ENCODE results near the gene MTOR. TPM values are rescaled to one million over a fixed set of nuclear protein-coding genes. Genes with fewer than 3 reads are reported as not detected.
"Not testable (repeated sequence)": the region's sequence is repeated elsewhere in the genome, so short reads cannot be mapped to it uniquely, and the experiment has no call there.

The MTOR gene
- polyA plus RNA-seq, 4 donors = 11.3 to 22.9 (median 17.7) TPM

DNA sequence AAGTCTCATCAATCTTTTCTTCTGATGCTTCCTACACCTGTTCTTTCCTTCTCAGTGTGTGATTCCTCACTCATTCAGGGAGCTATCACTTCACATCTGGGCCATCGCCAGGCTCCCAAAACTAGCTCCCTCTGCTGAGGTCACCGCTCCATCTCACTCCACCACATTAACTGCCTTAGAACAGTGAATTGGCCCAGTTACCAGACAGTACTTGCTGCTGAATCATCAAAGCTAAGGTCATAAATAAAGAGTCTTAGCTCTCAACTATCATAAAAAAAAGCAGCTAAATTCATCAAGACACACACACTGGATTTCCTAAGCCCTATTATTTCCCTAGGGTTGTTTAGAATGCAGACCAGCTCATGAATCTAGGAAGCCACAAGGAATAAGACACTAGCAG is 183.7 kb downstream of the MTOR start:
- Histone ChIP-seq H3K4me1 (ENCODE audit: control insufficient read depth in 3 of 3, insufficient read depth in 2 of 3, low read depth in 1 of 3, low read length in 2 of 3) (no peaks in the 10 kb centered on the region), H3K27me3 (ENCODE audit: control insufficient read depth in 3 of 3, insufficient read depth in 3 of 3, low read length in 3 of 3) (no peaks in the 10 kb centered on the region), H3K27ac (ENCODE audit: low read depth in 1 of 3, low read length in 2 of 3) (no peak overlapping the region), H3K4me3 (ENCODE audit: low read depth in 1 of 3, low read length in 3 of 3) (no peak overlapping the region), H3K9me3 (ENCODE audit: control insufficient read depth in 2 of 2, insufficient read depth in 1 of 2, low read depth in 1 of 2, low read length in 1 of 2) (no peaks in the 10 kb centered on the region), H3K36me3 (ENCODE audit: control insufficient read depth in 3 of 3, insufficient read depth in 2 of 3, low read depth in 1 of 3, low read length in 3 of 3) (peaks cover 29 to 74% (median 30%) of the 10 kb centered on the region in 3 donors)
- no peak for DNase-seq
- FAIRE-seq = no peak
- 88 to 100% (median 99%) methylated on average over 2 of the region's 2 CpGs for WGBS, 3 donors

DNA sequence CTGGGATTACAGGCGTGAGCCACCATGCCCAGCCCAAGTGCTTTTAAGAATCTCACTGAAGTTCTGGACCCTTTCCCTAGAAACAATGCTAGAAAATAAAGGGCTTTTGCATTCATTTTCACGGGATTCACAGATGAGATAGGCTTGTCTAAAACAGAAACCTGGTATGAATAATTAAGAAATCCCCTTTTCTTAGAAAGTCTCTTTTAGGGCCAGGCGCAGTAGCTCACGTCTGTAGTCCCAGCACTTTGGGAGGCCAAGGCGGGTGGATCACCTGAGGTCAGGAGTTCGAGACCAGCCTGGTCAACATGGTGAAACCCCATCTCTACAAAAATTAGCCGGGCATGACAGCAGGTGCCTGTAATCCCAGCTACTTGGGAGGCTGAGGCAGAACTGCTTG is 189.0 kb downstream of the MTOR start:
- not testable (repeated sequence) for H3K27ac ChIP-seq (ENCODE audit: low read depth in 1 of 3, low read length in 2 of 3); FAIRE-seq; DNase-seq; H3K4me3 ChIP-seq (ENCODE audit: low read depth in 1 of 3, low read length in 3 of 3); H3K4me1 ChIP-seq (ENCODE audit: control insufficient read depth in 3 of 3, insufficient read depth in 2 of 3, low read depth in 1 of 3, low read length in 2 of 3); H3K9me3 ChIP-seq (ENCODE audit: control insufficient read depth in 2 of 2, insufficient read depth in 1 of 2, low read depth in 1 of 2, low read length in 1 of 2); H3K27me3 ChIP-seq (ENCODE audit: control insufficient read depth in 3 of 3, insufficient read depth in 3 of 3, low read length in 3 of 3)
- H3K36me3 ChIP-seq (ENCODE audit: control insufficient read depth in 3 of 3, insufficient read depth in 2 of 3, low read depth in 1 of 3, low read length in 3 of 3) = peaks cover 17 to 78% (median 42%) of the 10 kb centered on the region in 3 donors
- WGBS, 3 donors = 81 to 89% (median 87%) methylated on average over 7 of the region's 7 CpGs

DNA sequence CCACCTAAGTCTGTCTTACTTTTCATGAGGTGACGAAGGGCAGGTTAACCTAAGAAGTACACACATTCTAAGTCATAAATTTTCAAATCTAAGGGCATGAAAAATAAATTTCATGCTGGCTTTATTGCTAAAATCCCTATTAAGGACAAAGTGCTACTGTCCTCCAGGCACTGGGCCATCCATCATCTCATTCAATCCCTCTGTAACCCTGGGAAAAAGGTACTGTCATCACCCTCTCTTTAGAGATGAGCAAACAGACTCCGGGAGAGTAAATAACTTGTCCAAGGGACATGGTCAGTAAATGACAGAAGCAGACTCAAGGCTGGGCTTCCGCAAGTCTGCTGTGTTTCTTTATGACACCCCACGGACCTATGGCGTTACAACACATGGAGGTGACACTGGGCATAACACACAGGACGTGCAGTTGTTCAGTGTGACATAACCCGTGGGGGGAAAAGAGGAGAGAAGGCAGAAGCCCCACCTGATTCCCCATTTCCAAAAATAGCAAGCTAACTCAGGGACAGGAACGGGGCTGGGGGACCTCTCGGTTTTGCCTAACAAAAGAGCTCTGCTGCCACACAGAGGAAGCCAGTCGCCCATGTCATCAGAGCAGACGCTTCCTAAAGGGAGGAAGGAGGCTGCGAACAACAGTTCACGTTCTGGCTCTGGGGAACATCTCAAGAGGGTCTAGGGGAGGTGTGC is 190.0 kb downstream of the MTOR start:
- Histone ChIP-seq H3K4me3 (ENCODE audit: low read depth in 1 of 3, low read length in 3 of 3) (no peak overlapping the region), H3K27ac (ENCODE audit: low read depth in 1 of 3, low read length in 2 of 3) (no peak overlapping the region), H3K27me3 (ENCODE audit: control insufficient read depth in 3 of 3, insufficient read depth in 3 of 3, low read length in 3 of 3) (no peaks in the 10 kb centered on the region), H3K9me3 (ENCODE audit: control insufficient read depth in 2 of 2, insufficient read depth in 1 of 2, low read depth in 1 of 2, low read length in 1 of 2) (no peaks in the 10 kb centered on the region), H3K36me3 (ENCODE audit: control insufficient read depth in 3 of 3, insufficient read depth in 2 of 3, low read depth in 1 of 3, low read length in 3 of 3) (peaks cover 22 to 82% (median 43%) of the 10 kb centered on the region in 3 donors), H3K4me1 (ENCODE audit: control insufficient read depth in 3 of 3, insufficient read depth in 2 of 3, low read depth in 1 of 3, low read length in 2 of 3) (no peaks in the 10 kb centered on the region)
- 62 to 78% (median 73%) methylated on average over 13 of the region's 13 CpGs for WGBS, 3 donors
- FAIRE-seq (no peak), DNase-seq (no peak)

DNA sequence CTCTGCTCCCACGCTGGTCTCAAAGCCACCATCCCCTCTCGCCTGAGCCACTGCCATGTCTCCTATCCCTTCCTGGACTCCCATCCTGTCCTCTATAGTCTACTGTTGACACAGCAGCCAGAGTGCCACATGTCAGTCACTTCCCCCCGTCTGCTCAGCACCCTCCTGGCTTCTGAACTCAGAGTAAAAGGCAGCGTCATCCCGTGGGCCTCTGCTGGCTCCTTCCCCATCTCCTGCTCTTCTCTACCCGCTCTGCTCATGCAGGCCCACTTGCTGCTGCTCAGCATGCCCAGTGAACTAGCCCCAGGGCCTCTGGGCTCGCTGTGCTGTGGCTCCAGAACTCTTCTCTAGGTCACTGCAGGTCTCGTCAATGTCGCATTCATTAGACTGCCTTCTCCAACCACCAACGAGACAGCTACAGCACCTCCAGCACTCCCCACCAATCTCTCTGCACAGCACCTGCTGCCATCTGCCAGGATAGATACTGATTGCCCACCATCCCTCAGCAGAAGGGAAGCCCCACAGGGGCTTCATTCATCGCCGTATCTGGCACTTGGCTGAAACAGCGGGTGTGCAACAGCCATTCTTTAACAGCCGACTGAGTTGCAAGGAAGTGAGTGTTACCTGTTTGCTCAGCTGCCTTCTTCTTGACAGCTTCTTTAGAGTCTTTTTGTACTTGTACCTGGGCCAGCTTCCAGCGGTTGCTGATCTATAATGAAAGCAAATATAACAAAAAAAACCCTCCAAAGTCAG is 190.7 kb downstream of the MTOR start:
- FAIRE-seq (no peak), DNase-seq (no peak)
- Histone ChIP-seq H3K4me3 (ENCODE audit: low read depth in 1 of 3, low read length in 3 of 3) (no peak overlapping the region), H3K4me1 (ENCODE audit: control insufficient read depth in 3 of 3, insufficient read depth in 2 of 3, low read depth in 1 of 3, low read length in 2 of 3) (no peaks in the 10 kb centered on the region), H3K9me3 (ENCODE audit: control insufficient read depth in 2 of 2, insufficient read depth in 1 of 2, low read depth in 1 of 2, low read length in 1 of 2) (no peaks in the 10 kb centered on the region), H3K27ac (ENCODE audit: low read depth in 1 of 3, low read length in 2 of 3) (no peak overlapping the region), H3K36me3 (ENCODE audit: control insufficient read depth in 3 of 3, insufficient read depth in 2 of 3, low read depth in 1 of 3, low read length in 3 of 3) (peaks cover 24 to 79% (median 41%) of the 10 kb centered on the region in 3 donors), H3K27me3 (ENCODE audit: control insufficient read depth in 3 of 3, insufficient read depth in 3 of 3, low read length in 3 of 3) (no peaks in the 10 kb centered on the region)
- 63 to 82% (median 64%) methylated on average over 15 of the region's 15 CpGs for WGBS, 3 donors

- DNase-seq (no peak), FAIRE-seq (no peak)
- H3K36me3 ChIP-seq (ENCODE audit: control insufficient read depth in 3 of 3, insufficient read depth in 2 of 3, low read depth in 1 of 3, low read length in 3 of 3) = peaks cover 28 to 79% (median 37%) of the 10 kb centered on the region in 3 donors
- no peaks in the 10 kb centered on the region for H3K4me1 ChIP-seq (ENCODE audit: control insufficient read depth in 3 of 3, insufficient read depth in 2 of 3, low read depth in 1 of 3, low read length in 2 of 3)
- 89 to 94% (median 89%) methylated on average over 10 to 11 of the region's 11 CpGs for WGBS, 3 donors
- H3K4me3 ChIP-seq (ENCODE audit: low read depth in 1 of 3, low read length in 3 of 3) = no peak overlapping the region
- no peak overlapping the region for H3K27ac ChIP-seq (ENCODE audit: low read depth in 1 of 3, low read length in 2 of 3)
- H3K27me3 ChIP-seq (ENCODE audit: control insufficient read depth in 3 of 3, insufficient read depth in 3 of 3, low read length in 3 of 3) = no peaks in the 10 kb centered on the region
- H3K9me3 ChIP-seq (ENCODE audit: control insufficient read depth in 2 of 2, insufficient read depth in 1 of 2, low read depth in 1 of 2, low read length in 1 of 2) = no peaks in the 10 kb centered on the region
Measured at GRCh38 chr1:11070876-11071275, 191.5 kb downstream of the MTOR start.

- Histone ChIP-seq H3K4me3 (ENCODE audit: low read depth in 1 of 3, low read length in 3 of 3) (no peak overlapping the region), H3K9me3 (ENCODE audit: control insufficient read depth in 2 of 2, insufficient read depth in 1 of 2, low read depth in 1 of 2, low read length in 1 of 2) (peaks cover 0 to 2% of the 10 kb centered on the region in 2 donors), H3K36me3 (ENCODE audit: control insufficient read depth in 3 of 3, insufficient read depth in 2 of 3, low read depth in 1 of 3, low read length in 3 of 3) (peaks cover 21 to 77% (median 39%) of the 10 kb centered on the region in 3 donors), H3K27me3 (ENCODE audit: control insufficient read depth in 3 of 3, insufficient read depth in 3 of 3, low read length in 3 of 3) (no peaks in the 10 kb centered on the region), H3K27ac (ENCODE audit: low read depth in 1 of 3, low read length in 2 of 3) (no peak overlapping the region), H3K4me1 (ENCODE audit: control insufficient read depth in 3 of 3, insufficient read depth in 2 of 3, low read depth in 1 of 3, low read length in 2 of 3) (no peaks in the 10 kb centered on the region)
- no peak for FAIRE-seq
- WGBS, 3 donors = 93 to 95% (median 94%) methylated on average over 17 of the region's 17 CpGs
- no peak for DNase-seq
Measured at GRCh38 chr1:11068600-11069473, 193.5 kb downstream of the MTOR start.

DNA sequence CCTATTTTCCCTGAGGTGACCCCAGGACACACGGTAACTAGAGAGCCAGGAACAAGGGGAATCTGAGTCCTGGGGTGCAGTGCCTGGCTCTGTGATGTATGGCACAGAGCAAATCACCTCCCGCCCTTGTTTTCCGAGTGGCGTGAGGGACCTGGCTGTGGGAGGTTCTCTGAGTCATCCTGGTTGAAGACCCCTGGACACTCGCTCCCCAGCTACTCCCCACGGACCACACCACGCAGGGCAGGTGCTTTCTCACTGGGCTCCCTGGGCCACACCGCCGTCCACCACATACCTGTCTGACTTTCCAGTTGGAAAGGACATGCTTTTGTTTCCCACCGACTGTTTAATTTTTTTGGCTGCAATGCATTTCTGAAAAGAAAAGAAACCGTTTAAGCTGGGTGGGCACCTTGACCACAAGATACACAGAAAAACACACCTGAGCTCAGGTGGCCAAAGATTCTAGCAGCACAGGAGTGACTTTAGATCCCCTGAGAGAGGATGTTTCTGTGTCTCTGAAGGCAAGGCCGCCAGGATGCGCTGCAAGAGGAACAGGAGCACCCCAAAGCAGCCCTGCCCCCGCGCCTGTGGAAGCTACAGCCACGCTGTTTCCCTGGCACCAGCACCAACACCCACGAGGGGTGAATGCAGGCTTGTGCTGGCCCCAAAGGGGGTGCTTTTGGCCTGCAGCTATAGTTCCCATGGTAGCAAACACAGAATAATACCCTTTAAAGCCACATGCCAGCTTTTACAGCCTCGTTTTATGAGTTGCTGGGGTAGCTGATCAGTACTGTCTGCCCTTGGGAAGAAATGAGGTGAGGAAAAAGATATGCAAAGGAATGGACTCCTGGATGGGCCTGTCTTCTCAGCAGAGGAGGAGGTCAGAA is 194.4 kb downstream of the MTOR start:
- Histone ChIP-seq H3K27me3 (ENCODE audit: control insufficient read depth in 3 of 3, insufficient read depth in 3 of 3, low read length in 3 of 3) (no peaks in the 10 kb centered on the region), H3K4me3 (ENCODE audit: low read depth in 1 of 3, low read length in 3 of 3) (no peak overlapping the region), H3K9me3 (ENCODE audit: control insufficient read depth in 2 of 2, insufficient read depth in 1 of 2, low read depth in 1 of 2, low read length in 1 of 2) (peaks cover 0 to 2% of the 10 kb centered on the region in 2 donors), H3K27ac (ENCODE audit: low read depth in 1 of 3, low read length in 2 of 3) (no peak overlapping the region), H3K4me1 (ENCODE audit: control insufficient read depth in 3 of 3, insufficient read depth in 2 of 3, low read depth in 1 of 3, low read length in 2 of 3) (no peaks in the 10 kb centered on the region), H3K36me3 (ENCODE audit: control insufficient read depth in 3 of 3, insufficient read depth in 2 of 3, low read depth in 1 of 3, low read length in 3 of 3) (peaks cover 19 to 81% (median 39%) of the 10 kb centered on the region in 3 donors)
- 87 to 93% (median 93%) methylated on average over 18 of the region's 18 CpGs for WGBS, 3 donors
- DNase-seq = no peak
- FAIRE-seq = no peak

Data from small intestine (tissue), 7 donors.